Measurements from ENCODE around the gene MS4A4E.

DNA sequence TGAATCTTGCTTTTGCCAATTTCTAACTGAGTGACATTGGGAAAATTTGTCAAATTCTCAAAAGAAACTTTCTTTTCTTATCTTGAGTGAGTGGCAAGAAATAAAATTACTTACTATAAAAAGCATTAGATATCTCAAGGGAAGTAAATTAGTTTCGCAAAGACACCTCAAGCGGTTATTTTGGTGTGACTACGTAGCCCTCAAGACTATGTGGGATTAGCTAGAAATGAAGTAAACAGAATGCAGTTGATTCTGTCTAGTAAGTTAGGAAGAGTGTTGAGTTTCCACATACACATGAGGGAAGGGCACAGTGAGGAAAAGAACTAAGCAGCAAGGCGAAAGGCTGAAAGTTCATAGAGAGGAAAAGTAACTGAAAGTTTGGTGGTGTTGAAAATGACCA is 31.7 kb downstream of the MS4A4E start:
- TF ChIP-seq, protein P1, sequence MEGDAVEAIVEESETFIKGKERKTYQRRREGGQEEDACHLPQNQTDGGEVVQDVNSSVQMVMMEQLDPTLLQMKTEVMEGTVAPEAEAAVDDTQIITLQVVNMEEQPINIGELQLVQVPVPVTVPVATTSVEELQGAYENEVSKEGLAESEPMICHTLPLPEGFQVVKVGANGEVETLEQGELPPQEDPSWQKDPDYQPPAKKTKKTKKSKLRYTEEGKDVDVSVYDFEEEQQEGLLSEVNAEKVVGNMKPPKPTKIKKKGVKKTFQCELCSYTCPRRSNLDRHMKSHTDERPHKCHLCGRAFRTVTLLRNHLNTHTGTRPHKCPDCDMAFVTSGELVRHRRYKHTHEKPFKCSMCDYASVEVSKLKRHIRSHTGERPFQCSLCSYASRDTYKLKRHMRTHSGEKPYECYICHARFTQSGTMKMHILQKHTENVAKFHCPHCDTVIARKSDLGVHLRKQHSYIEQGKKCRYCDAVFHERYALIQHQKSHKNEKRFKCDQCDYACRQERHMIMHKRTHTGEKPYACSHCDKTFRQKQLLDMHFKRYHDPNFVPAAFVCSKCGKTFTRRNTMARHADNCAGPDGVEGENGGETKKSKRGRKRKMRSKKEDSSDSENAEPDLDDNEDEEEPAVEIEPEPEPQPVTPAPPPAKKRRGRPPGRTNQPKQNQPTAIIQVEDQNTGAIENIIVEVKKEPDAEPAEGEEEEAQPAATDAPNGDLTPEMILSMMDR (conservative IDR thresholded peaks at IDR 0.05; ENCODE audit: low read depth in 2 of 2) = no peak
- TF ChIP-seq JUNB (IDR thresholded peaks at IDR 0.05; ENCODE audit: unreplicated experiment) (no peak), EZH2 (IDR thresholded peaks at IDR 0.05; ENCODE audit: low read depth, unreplicated experiment) (no peak), POLR2AphosphoS5 (IDR thresholded peaks at IDR 0.05; ENCODE audit: low read depth) (no peak), CREB1 (CRISPR knock-in tag; IDR thresholded peaks at IDR 0.05; ENCODE audit: low read depth) (no peak), EZH2phosphoT487 (IDR thresholded peaks at IDR 0.05; ENCODE audit: unreplicated experiment) (no peak), ZNF331 (CRISPR knock-in tag; IDR thresholded peaks at IDR 0.05; ENCODE audit: low read depth) (no peak), ZNF114 (CRISPR knock-in tag; IDR thresholded peaks at IDR 0.05) (no peak)
- TF ChIP-seq, protein P2, sequence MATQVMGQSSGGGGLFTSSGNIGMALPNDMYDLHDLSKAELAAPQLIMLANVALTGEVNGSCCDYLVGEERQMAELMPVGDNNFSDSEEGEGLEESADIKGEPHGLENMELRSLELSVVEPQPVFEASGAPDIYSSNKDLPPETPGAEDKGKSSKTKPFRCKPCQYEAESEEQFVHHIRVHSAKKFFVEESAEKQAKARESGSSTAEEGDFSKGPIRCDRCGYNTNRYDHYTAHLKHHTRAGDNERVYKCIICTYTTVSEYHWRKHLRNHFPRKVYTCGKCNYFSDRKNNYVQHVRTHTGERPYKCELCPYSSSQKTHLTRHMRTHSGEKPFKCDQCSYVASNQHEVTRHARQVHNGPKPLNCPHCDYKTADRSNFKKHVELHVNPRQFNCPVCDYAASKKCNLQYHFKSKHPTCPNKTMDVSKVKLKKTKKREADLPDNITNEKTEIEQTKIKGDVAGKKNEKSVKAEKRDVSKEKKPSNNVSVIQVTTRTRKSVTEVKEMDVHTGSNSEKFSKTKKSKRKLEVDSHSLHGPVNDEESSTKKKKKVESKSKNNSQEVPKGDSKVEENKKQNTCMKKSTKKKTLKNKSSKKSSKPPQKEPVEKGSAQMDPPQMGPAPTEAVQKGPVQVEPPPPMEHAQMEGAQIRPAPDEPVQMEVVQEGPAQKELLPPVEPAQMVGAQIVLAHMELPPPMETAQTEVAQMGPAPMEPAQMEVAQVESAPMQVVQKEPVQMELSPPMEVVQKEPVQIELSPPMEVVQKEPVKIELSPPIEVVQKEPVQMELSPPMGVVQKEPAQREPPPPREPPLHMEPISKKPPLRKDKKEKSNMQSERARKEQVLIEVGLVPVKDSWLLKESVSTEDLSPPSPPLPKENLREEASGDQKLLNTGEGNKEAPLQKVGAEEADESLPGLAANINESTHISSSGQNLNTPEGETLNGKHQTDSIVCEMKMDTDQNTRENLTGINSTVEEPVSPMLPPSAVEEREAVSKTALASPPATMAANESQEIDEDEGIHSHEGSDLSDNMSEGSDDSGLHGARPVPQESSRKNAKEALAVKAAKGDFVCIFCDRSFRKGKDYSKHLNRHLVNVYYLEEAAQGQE (IDR thresholded peaks at IDR 0.05; ENCODE audit: unreplicated experiment) = no peak
- TF ChIP-seq, protein P3, sequence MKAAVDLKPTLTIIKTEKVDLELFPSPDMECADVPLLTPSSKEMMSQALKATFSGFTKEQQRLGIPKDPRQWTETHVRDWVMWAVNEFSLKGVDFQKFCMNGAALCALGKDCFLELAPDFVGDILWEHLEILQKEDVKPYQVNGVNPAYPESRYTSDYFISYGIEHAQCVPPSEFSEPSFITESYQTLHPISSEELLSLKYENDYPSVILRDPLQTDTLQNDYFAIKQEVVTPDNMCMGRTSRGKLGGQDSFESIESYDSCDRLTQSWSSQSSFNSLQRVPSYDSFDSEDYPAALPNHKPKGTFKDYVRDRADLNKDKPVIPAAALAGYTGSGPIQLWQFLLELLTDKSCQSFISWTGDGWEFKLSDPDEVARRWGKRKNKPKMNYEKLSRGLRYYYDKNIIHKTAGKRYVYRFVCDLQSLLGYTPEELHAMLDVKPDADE (IDR thresholded peaks at IDR 0.05) = no peak
